ENCODE results near the gene SEC31B. TPM values are rescaled to one million over a fixed set of nuclear protein-coding genes. Genes with fewer than 3 reads are reported as not detected.

The SEC31B gene
- total and polyA plus RNA-seq, 2 of the 8 experiments (the other 6 are each of a cell fraction or from before 2014, with no cell fraction given) = 4.1 to 5.3 TPM

- 0 out of 2 replicates have a peak overlapping the region, but pooled peaks have one; percentile 46 for H2BK15ac ChIP-seq (ENCODE audit: low read length)
- H3K79me1 ChIP-seq (ENCODE audit: low read depth, low read length) = no peaks in the 10 kb centered on the region
- no peak overlapping the region for H3K4me3 ChIP-seq (ENCODE audit: extremely low read depth in 1 of 4, insufficient read depth in 2 of 4, low read depth in 3 of 4, low read length in 4 of 4)
- H3K23ac ChIP-seq (ENCODE audit: insufficient read length) = no peak overlapping the region
- no peaks in the 10 kb centered on the region for H3K36me3 ChIP-seq (ENCODE audit: control insufficient read depth in 2 of 4, insufficient read depth in 4 of 4, low read length in 3 of 4)
- DNase-seq (ENCODE audit: low read depth in 1 of 2, low spot score in 2 of 2) = no peak
- ChIA-PET POLR2A (ENCODE audit: partially characterized antibody) (interaction anchor here (0.7 to 2.4 kb wide), 4 partner anchors 13 to 176 kb away, joined by 3 to 8 read pairs (median 5); no protein-coding TSS in a partner anchor), CTCF (ENCODE audit: partially characterized antibody) (interaction anchor here (0.6 to 9.8 kb wide), 28 partner anchors 11 to 460 kb away, joined by 3 to 88 read pairs (median 4); partner anchors contain the start of gene HIF1AN)
- no peak overlapping the region for H2AFZ ChIP-seq (ENCODE audit: low read length)
- H4K5ac ChIP-seq (ENCODE audit: insufficient read length, low read depth, low read length) = no peak overlapping the region
- no peak for TF ChIP-seq SP2 (IDR thresholded peaks at IDR 0.05; ENCODE audit: low read length)
- no peak for TF ChIP-seq EP300 (IDR thresholded peaks at IDR 0.05; ENCODE audit: borderline replicate concordance in 1 of 2, low read depth in 2 of 2, low read length in 2 of 2)
- no peak for TF ChIP-seq PHF8 (conservative IDR thresholded peaks at IDR 0.05; ENCODE audit: low read depth, low read length)
- TF ChIP-seq MAFK (IDR thresholded peaks at IDR 0.05; ENCODE audit: low read depth, low read length) = no peak
- no peak for TF ChIP-seq RAD21 (IDR thresholded peaks at IDR 0.05 in 1 of 2, conservative IDR thresholded peaks at IDR 0.05 in 1 of 2; ENCODE audit: low read depth in 2 of 2, low read length in 2 of 2)
- no peak for TF ChIP-seq HDAC6 (IDR thresholded peaks at IDR 0.05; ENCODE audit: low read depth, low read length)
- TF ChIP-seq RNF2 (IDR thresholded peaks at IDR 0.05; ENCODE audit: borderline replicate concordance, low read depth, low read length, missing control alignments, poor library complexity, severe bottlenecking) = no peak
- H3K4ac ChIP-seq (replicated peaks; ENCODE audit: insufficient read length, low read depth, low read length) = no peak overlapping the region
- H4K8ac ChIP-seq (ENCODE audit: extremely low read depth, insufficient read depth, low read length) = no peak overlapping the region
- WGBS, 2 experiments (ENCODE audit: extremely low coverage in 1 of 2, insufficient coverage in 1 of 2, insufficient read length in 1 of 2, insufficient replicate concordance in 2 of 2, low coverage in 1 of 2, low lambda C conversion rate in 2 of 2, missing lambda C conversion rate in 1 of 2) = 79% methylated on average over 6 of the region's 6 CpGs; no CpG with 5 or more reads in 1 of the 2 experiments
- no peak overlapping the region for H2BK20ac ChIP-seq (ENCODE audit: low read length)
- no peak overlapping the region for H2AK5ac ChIP-seq (ENCODE audit: low read depth, low read length)
- H2BK12ac ChIP-seq (ENCODE audit: low read depth, low read length) = no peak overlapping the region
- H3K79me2 ChIP-seq (ENCODE audit: control insufficient read depth in 1 of 2, insufficient read depth in 2 of 2, low read length in 2 of 2) = no peaks in the 10 kb centered on the region
- no peak overlapping the region for H3K9ac ChIP-seq (replicated peaks in 1 of 4; ENCODE audit: extremely low read depth in 1 of 4, low read depth in 3 of 4, low read length in 3 of 4)
- H3K18ac ChIP-seq (ENCODE audit: extremely low read depth, low read length) = no peak overlapping the region
- H3K9me3 ChIP-seq (ENCODE audit: insufficient read depth in 2 of 2, low read depth in 1 of 2, low read length in 1 of 2) = no peaks in the 10 kb centered on the region; a peak in 1 of 4 replicates
- no peak overlapping the region for H3K27ac ChIP-seq (ENCODE audit: low read depth, low read length)
- H3K27me3 ChIP-seq (replicated peaks in 1 of 4; ENCODE audit: control insufficient read depth in 3 of 4, extremely low read depth in 1 of 4, insufficient read depth in 3 of 4, low read length in 3 of 4) = peaks cover 0 to 27% (median 13%) of the 10 kb centered on the region in 4 experiments; a peak in 6 of 7 replicates
- no peak overlapping the region for H4K91ac ChIP-seq (replicated peaks; ENCODE audit: insufficient read length, low read length)
- no peak overlapping the region for H3K56ac ChIP-seq (replicated peaks; ENCODE audit: insufficient read length, low read depth, low read length)
- FAIRE-seq = no peak
- no peak overlapping the region for H2BK120ac ChIP-seq (replicated peaks; ENCODE audit: low read depth, low read length)
- H3K23me2 ChIP-seq (ENCODE audit: low read depth, low read length) = peaks cover 8% of the 10 kb centered on the region; the same call in 1 of the 2 replicates
- H4K20me1 ChIP-seq (replicated peaks in 1 of 2; ENCODE audit: control insufficient read depth in 1 of 2, insufficient read depth in 2 of 2, low read length in 2 of 2) = peaks cover 0 to 3% of the 10 kb centered on the region in 2 experiments
- no peak overlapping the region for H3K4me2 ChIP-seq (ENCODE audit: insufficient read depth in 1 of 2, low read depth in 2 of 2, low read length in 2 of 2)
- no peak overlapping the region for H3K14ac ChIP-seq (ENCODE audit: insufficient read length)
- peaks cover 0 to 4% (median 2%) of the 10 kb centered on the region in 4 experiments; a peak in 4 of 7 replicates for H3K4me1 ChIP-seq (replicated peaks in 1 of 4; ENCODE audit: control insufficient read depth in 3 of 4, insufficient read depth in 4 of 4, low read length in 3 of 4)
- no peak overlapping the region for H2BK5ac ChIP-seq (ENCODE audit: low read depth, low read length)
Measured at GRCh38 chr10:100567826-100568225, 48.2 kb upstream of the SEC31B start.

Data from H1 (cell line).